GM20431 (cell line): ENCODE data around the gene NDUFAF5.
"Not testable (repeated sequence)": the region's sequence is repeated elsewhere in the genome, so short reads cannot be mapped to it uniquely, and the experiment has no call there.

Experiments used
- in situ Hi-C: fragments of 300-500 bp; cut with MseI, MboI; formaldehyde crosslinking; loops from one replicate; pipeline ENCODE4 v1.15.0; 2020; ENCODE audit warnings: low sequenced_read_pairs; ENCODE audit not compliant: unreplicated experiment

NDUFAF5 gene

GRCh38 chr20:13784893-13785715, at the start of gene NDUFAF5, which contains the start of gene ESF1:
TSS of gene NDUFAF5 (plus strand) at chr20:13785028. CDS start at chr20:13785069, 41 bp downstream.
TSS of gene ESF1 (minus strand) at chr20:13784919. CDS start at chr20:13783140, 1,779 bp downstream.
- in situ Hi-C loops: no loop called here

- in situ Hi-C loops: no loop called here
These were observed 49.0 kb upstream of the NDUFAF5 start for GRCh38 chr20:13735826-13736225.

- in situ Hi-C loops: no loop called here
These were observed 48.2 kb upstream of the NDUFAF5 start for GRCh38 chr20:13736436-13737191.

GRCh38 chr20:13738187-13738586, 46.6 kb upstream of the NDUFAF5 start:
- in situ Hi-C loops: not testable (repeated sequence)

GRCh38 chr20:13739731-13740649, 44.8 kb upstream of the NDUFAF5 start:
- in situ Hi-C loops: no loop called here

- in situ Hi-C loops: no loop called here
These were observed 42.9 kb upstream of the NDUFAF5 start for GRCh38 chr20:13741879-13742278.

GRCh38 chr20:13744352-13744751, 40.5 kb upstream of the NDUFAF5 start:
- in situ Hi-C loops: no loop called here

- in situ Hi-C loops: no loop called here
These were observed 39.0 kb upstream of the NDUFAF5 start for GRCh38 chr20:13745784-13746183.

- in situ Hi-C loops: loop anchor here (25.0 kb wide), 1 partner anchor 288 kb away; no protein-coding TSS in a partner anchor
These were observed 35.0 kb upstream of the NDUFAF5 start for GRCh38 chr20:13749811-13750210.

- in situ Hi-C loops: loop anchor here (25.0 kb wide), 1 partner anchor 291 kb away; no protein-coding TSS in a partner anchor
These were observed 31.3 kb upstream of the NDUFAF5 start for GRCh38 chr20:13753436-13754036.

- in situ Hi-C loops: loop anchor here (25.0 kb wide), 1 partner anchor 294 kb away; no protein-coding TSS in a partner anchor
These were observed 29.0 kb upstream of the NDUFAF5 start for GRCh38 chr20:13755809-13756208.

- in situ Hi-C loops: loop anchor here (25.0 kb wide), 1 partner anchor 294 kb away; no protein-coding TSS in a partner anchor
These were observed 28.3 kb upstream of the NDUFAF5 start for GRCh38 chr20:13756551-13756950.

- in situ Hi-C loops: loop anchor here (25.0 kb wide), 1 partner anchor 297 kb away; no protein-coding TSS in a partner anchor
These were observed 25.9 kb upstream of the NDUFAF5 start for GRCh38 chr20:13758884-13759283.

- in situ Hi-C loops: loop anchor here (25.0 kb wide), 1 partner anchor 298 kb away; no protein-coding TSS in a partner anchor
These were observed 24.3 kb upstream of the NDUFAF5 start for GRCh38 chr20:13760451-13760946.

GRCh38 chr20:13765299-13765698, 19.5 kb upstream of the NDUFAF5 start:
- in situ Hi-C loops: loop anchor here (25.0 kb wide), 1 partner anchor 303 kb away; no protein-coding TSS in a partner anchor

GRCh38 chr20:13765868-13766416, 18.9 kb upstream of the NDUFAF5 start:
- in situ Hi-C loops: loop anchor here (25.0 kb wide), 1 partner anchor 304 kb away; no protein-coding TSS in a partner anchor

- in situ Hi-C loops: loop anchor here (25.0 kb wide), 1 partner anchor 308 kb away; no protein-coding TSS in a partner anchor
These were observed 14.7 kb upstream of the NDUFAF5 start for GRCh38 chr20:13770141-13770540.

- in situ Hi-C loops: loop anchor here (25.0 kb wide), 1 partner anchor 310 kb away; no protein-coding TSS in a partner anchor
These were observed 12.9 kb upstream of the NDUFAF5 start for GRCh38 chr20:13771853-13772453.
